ENCODE data around the gene PYM1. TPM values are rescaled to one million over a fixed set of nuclear protein-coding genes. Genes with fewer than 3 reads are reported as not detected.

The PYM1 gene
- total RNA-seq, 1 experiment from 2014 or later = 24.8 TPM

DNA sequence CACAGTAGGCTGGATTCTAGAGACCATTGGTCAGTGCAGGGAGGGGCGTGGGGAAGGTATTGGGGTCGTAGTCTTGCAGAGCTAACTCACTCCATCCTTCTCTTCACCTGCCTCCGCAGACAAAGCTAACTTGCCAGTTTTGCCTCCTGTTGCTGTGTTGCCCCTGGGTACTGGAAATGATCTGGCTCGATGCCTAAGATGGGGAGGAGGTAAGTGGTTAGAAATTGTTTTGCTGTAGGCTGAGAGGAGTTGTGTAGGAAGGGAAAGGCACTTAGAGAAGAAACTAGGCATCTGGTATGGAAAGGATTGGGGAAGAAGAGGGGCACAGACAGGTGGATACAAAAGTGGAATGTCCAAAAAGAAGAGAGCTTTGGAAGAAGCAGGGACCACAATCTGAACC lies 14.4 kb upstream of the PYM1 start (continued):
- TF ChIP-seq, protein P1, sequence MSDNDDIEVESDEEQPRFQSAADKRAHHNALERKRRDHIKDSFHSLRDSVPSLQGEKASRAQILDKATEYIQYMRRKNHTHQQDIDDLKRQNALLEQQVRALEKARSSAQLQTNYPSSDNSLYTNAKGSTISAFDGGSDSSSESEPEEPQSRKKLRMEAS (IDR thresholded peaks at IDR 0.05) = no peak
- TF ChIP-seq CEBPB (IDR thresholded peaks at IDR 0.05; ENCODE audit: low read depth) = no peak
- no peak for TF ChIP-seq TCF7L2 (IDR thresholded peaks at IDR 0.05; ENCODE audit: borderline replicate concordance, extremely low read depth, insufficient read depth, insufficient read length)
- no peak for TF ChIP-seq SIN3A (IDR thresholded peaks at IDR 0.05; ENCODE audit: low read depth)
- no peak for TF ChIP-seq POLR2AphosphoS5 (IDR thresholded peaks at IDR 0.05; ENCODE audit: low read depth, low read length)
- TF ChIP-seq, protein P2, sequence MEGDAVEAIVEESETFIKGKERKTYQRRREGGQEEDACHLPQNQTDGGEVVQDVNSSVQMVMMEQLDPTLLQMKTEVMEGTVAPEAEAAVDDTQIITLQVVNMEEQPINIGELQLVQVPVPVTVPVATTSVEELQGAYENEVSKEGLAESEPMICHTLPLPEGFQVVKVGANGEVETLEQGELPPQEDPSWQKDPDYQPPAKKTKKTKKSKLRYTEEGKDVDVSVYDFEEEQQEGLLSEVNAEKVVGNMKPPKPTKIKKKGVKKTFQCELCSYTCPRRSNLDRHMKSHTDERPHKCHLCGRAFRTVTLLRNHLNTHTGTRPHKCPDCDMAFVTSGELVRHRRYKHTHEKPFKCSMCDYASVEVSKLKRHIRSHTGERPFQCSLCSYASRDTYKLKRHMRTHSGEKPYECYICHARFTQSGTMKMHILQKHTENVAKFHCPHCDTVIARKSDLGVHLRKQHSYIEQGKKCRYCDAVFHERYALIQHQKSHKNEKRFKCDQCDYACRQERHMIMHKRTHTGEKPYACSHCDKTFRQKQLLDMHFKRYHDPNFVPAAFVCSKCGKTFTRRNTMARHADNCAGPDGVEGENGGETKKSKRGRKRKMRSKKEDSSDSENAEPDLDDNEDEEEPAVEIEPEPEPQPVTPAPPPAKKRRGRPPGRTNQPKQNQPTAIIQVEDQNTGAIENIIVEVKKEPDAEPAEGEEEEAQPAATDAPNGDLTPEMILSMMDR (IDR thresholded peaks at IDR 0.05 in 2 of 3, conservative IDR thresholded peaks at IDR 0.05 in 1 of 3; ENCODE audit: borderline replicate concordance in 1 of 3, insufficient read depth in 1 of 3, low read depth in 2 of 3, low read length in 2 of 3) = no peak
- no peak for TF ChIP-seq CBX3 (IDR thresholded peaks at IDR 0.05; ENCODE audit: low read depth)
- no peak for TF ChIP-seq YY1 (IDR thresholded peaks at IDR 0.05; ENCODE audit: extremely low read depth, insufficient replicate concordance, low read depth, low read length)
- no peak for TF ChIP-seq RAD21 (IDR thresholded peaks at IDR 0.05; ENCODE audit: low read depth)
- no peak for TF ChIP-seq SP1 (IDR thresholded peaks at IDR 0.05; ENCODE audit: low read depth)
- no peak for TF ChIP-seq EZH2 (IDR thresholded peaks at IDR 0.05)
- TF ChIP-seq EGR1 (IDR thresholded peaks at IDR 0.05; ENCODE audit: low read depth) = no peak
- TF ChIP-seq, protein P3, sequence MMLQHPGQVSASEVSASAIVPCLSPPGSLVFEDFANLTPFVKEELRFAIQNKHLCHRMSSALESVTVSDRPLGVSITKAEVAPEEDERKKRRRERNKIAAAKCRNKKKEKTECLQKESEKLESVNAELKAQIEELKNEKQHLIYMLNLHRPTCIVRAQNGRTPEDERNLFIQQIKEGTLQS (IDR thresholded peaks at IDR 0.05) = no peak

Measured in HCT116 (cell line).